Myometrial cell (primary cell): Measurements from ENCODE around the gene ARHGAP26. TPM values are rescaled to one million over a fixed set of nuclear protein-coding genes. Genes with fewer than 3 reads are reported as not detected.

ENCODE experiments used
- total RNA-seq: library from RNA; depleted of rRNA; stranded (reverse); fragments of >200 nt; gene quantifications from 2 replicates; pipeline ENCODE4 v1.2.3, GENCODE V29; 2015

The ARHGAP26 gene, protein sequence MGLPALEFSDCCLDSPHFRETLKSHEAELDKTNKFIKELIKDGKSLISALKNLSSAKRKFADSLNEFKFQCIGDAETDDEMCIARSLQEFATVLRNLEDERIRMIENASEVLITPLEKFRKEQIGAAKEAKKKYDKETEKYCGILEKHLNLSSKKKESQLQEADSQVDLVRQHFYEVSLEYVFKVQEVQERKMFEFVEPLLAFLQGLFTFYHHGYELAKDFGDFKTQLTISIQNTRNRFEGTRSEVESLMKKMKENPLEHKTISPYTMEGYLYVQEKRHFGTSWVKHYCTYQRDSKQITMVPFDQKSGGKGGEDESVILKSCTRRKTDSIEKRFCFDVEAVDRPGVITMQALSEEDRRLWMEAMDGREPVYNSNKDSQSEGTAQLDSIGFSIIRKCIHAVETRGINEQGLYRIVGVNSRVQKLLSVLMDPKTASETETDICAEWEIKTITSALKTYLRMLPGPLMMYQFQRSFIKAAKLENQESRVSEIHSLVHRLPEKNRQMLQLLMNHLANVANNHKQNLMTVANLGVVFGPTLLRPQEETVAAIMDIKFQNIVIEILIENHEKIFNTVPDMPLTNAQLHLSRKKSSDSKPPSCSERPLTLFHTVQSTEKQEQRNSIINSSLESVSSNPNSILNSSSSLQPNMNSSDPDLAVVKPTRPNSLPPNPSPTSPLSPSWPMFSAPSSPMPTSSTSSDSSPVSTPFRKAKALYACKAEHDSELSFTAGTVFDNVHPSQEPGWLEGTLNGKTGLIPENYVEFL
- total RNA-seq = 0.29 and 1.9 TPM in 2 replicates

DNA sequence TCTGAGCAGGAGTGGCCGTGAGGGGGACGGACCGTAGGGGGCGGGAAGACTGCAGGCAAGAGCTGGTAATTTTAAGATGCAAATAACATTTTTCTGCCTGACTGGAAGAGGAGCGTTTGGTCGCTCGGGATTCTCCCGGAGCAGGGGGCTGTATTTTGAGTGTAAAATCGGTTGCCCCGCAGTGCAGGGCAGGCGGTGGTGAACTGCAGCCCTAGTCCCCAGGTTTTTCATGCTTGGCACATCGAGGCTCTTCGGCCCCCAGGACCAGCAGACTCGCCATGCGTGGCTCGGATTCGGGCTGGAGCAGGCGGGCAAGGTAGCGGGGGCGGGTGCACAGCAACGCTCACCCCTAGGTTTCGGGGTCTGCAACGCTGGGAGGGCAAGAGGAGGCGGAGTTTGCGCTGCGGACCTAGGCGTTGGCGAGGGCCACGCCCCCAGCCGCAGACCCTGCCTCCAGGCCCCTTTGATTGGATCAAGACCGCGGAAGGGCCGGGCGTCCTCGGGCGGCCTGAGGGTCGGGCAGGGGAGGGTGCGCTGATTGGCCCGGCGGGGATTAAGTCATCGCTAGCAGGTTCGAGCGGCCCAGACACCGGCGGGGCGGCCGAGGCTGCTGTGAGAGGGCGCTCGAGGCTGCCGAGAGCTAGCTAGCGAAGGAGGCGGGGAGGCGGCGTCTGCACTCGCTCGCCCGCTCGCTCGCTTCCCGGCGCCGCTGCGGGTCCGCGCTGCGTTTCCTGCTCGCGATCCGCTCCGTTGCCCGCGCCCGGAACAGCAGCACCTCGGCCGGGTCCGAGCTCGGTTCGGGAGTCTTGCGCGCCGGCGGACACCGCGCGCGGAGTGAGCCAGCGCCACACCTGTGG is at the start of gene ARHGAP26:
ARHGAP26 (plus strand) TSS at position 585 of the 857 bp plus-strand sequence. CDS start 385 bp downstream, outside the sequence.

Other genes starting within 250 kb of the ARHGAP26 start
- 0.29 and 1.8 TPM in 2 replicates for gene FGF1, start 84.3 kb upstream of the ARHGAP26 start, total RNA-seq